Keratinocyte (primary cell): ENCODE data around the gene COPZ1.

ENCODE experiments used
- CTCF ChIP-seq, 3 experiments: IDR thresholded peaks in 1 of 3; conservative IDR thresholded peaks in 1 of 3; optimal IDR thresholded peaks in 1 of 3; 2 replicates in 2 of 3; 3 replicates in 1 of 3; pipeline versions ENCODE3 to v1.5.1; 2011; ENCODE audit warnings: low read length in 3 of 3, mild to moderate bottlenecking in 3 of 3, moderate library complexity in 2 of 3, control low read depth in 1 of 3, inconsistent platforms in 1 of 3; ENCODE audit not compliant: insufficient read depth in 2 of 3; ENCODE audit errors: extremely low read depth in 1 of 3
- EZH2 ChIP-seq: IDR thresholded peaks from one replicate; pipeline ENCODE4 v1.6.1; 2012; ENCODE audit warnings: inconsistent platforms, mild to moderate bottlenecking, low read length, moderate library complexity

- TF ChIP-seq CTCF (optimal IDR thresholded peaks at IDR 0.05 in 1 of 3, IDR thresholded peaks at IDR 0.05 in 1 of 3, conservative IDR thresholded peaks at IDR 0.05 in 1 of 3; ENCODE audit: extremely low read depth in 1 of 3, insufficient read depth in 2 of 3, low read length in 3 of 3) (no peak), EZH2 (no peak)
Measured at GRCh38 chr12:54340846-54341245, 15.9 kb downstream of the COPZ1 start.
